ENCODE measurements around the gene ITPR1.

DNA sequence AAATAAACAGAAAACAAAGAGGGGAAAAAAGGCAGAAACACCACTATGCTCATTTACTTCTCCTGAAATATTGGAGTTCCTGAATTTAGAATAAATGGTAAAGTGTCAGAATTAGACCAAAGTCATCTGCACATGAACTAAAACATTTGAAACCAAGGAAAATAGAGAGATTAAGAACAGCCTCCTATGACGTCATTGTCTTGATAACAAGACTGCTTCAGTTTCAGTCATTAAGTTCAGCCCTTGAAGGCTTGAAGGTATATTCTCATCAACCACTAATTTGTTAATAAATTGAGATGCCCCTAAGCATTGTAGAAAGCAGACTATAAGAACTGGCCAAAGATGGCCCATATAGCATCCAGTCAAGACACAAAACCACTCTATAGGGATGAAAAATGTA, 28.6 kb upstream of the ITPR1 start:
- no peak for TF ChIP-seq EZH2 (IDR thresholded peaks at IDR 0.05; ENCODE audit: low read length, unreplicated experiment)
- TF ChIP-seq, protein P1, sequence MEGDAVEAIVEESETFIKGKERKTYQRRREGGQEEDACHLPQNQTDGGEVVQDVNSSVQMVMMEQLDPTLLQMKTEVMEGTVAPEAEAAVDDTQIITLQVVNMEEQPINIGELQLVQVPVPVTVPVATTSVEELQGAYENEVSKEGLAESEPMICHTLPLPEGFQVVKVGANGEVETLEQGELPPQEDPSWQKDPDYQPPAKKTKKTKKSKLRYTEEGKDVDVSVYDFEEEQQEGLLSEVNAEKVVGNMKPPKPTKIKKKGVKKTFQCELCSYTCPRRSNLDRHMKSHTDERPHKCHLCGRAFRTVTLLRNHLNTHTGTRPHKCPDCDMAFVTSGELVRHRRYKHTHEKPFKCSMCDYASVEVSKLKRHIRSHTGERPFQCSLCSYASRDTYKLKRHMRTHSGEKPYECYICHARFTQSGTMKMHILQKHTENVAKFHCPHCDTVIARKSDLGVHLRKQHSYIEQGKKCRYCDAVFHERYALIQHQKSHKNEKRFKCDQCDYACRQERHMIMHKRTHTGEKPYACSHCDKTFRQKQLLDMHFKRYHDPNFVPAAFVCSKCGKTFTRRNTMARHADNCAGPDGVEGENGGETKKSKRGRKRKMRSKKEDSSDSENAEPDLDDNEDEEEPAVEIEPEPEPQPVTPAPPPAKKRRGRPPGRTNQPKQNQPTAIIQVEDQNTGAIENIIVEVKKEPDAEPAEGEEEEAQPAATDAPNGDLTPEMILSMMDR (conservative IDR thresholded peaks at IDR 0.05; ENCODE audit: low read depth, low read length) = no peak
- TF ChIP-seq EZH2phosphoT487 (IDR thresholded peaks at IDR 0.05; ENCODE audit: borderline replicate concordance, low read length) = no peak
